Uterus (tissue), 2 donors: ENCODE measurements around the gene CPLX1.

Experiments
- CTCF ChIP-seq, 4 experiments: fragments of 200-600 bp in 2 of 4; fragments of 450-650 bp in 2 of 4; sonication (generic) in 2 of 4; IDR thresholded peaks; one replicate each; pipeline ENCODE4 v1.5.1; 2016 to 2019; ENCODE audit warnings: antibody characterized with exemption in 4 of 4, mild to moderate bottlenecking in 2 of 4, moderate library complexity in 1 of 4
- POLR2A ChIP-seq, 2 donors: fragments of 450-650 bp; IDR thresholded peaks; one replicate each; pipeline ENCODE4 v1.6.1; 2016; ENCODE audit warnings: antibody characterized with exemption in 2 of 2, mild to moderate bottlenecking in 1 of 2, moderate library complexity in 1 of 2

- no peak for TF ChIP-seq POLR2A (IDR thresholded peaks at IDR 0.05)
- TF ChIP-seq CTCF (IDR thresholded peaks at IDR 0.05) = no peak
Measured at GRCh38 chr4:855880-856224, 29.9 kb upstream of the CPLX1 start.
